ENCODE data around the gene ZNF565. TPM values are rescaled to one million over a fixed set of nuclear protein-coding genes. Genes with fewer than 3 reads are reported as not detected.
A peak's percentile ranks its signal among the peaks of the same experiment; 100 is the strongest.
"Not testable (repeated sequence)": the region's sequence is repeated elsewhere in the genome, so short reads cannot be mapped to it uniquely, and the experiment has no call there.

The ZNF565 gene
- total and polyA plus RNA-seq, 7 experiments from 2014 or later = 2.7 to 11.6 (median 7.8) TPM

DNA sequence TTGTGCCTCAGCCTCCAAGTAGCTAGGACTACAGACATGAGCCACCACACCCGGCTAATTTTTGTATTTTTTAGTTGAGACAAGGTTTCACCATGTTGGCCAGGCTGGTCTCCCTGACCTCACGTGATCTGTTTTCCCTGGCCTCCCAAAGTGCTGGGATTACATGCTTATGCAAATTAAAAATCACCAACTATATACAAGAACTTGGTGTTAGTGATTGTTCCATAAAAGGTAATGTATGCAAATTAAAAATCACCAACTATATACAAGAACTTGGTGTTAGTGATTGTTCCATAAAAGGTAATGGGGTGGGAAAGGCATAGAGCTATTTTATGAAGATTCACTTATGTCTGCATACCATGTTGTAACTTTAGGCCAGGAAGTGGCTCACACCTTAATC lies 35.4 kb downstream of the ZNF565 start:
- H3K9me3 Mint-ChIP-seq; H3K27ac ChIP-seq (ENCODE audit: low read depth, low read length); H3K27me3 Mint-ChIP-seq; H3K27me3 ChIP-seq (ENCODE audit: control insufficient read depth in 2 of 2, insufficient read depth in 2 of 2, low read length in 2 of 2); H3K9me3 ChIP-seq (ENCODE audit: control insufficient read depth in 2 of 3, low read length in 3 of 3); H3K4me1 ChIP-seq (ENCODE audit: control insufficient read depth in 2 of 2, insufficient read depth in 2 of 2, low read length in 2 of 2); DNase-seq; H3K4me1 Mint-ChIP-seq; POLR2A ChIA-PET; H3K4me3 ChIP-seq (ENCODE audit: low read length); ATAC-seq; H3K4me3 Mint-ChIP-seq; intact Hi-C loops (cut with micrococcal nuclease); CTCF ChIA-PET: not testable (repeated sequence)
- H3K36me3 ChIP-seq (ENCODE audit: control insufficient read depth in 2 of 3, insufficient read depth in 3 of 3, low read length in 3 of 3) = peaks cover 0 to 13% (median 0%) of the 10 kb centered on the region in 3 experiments
- Mint-ChIP-seq H3K36me3 (peaks cover 0 to 12% (median 6%) of the 10 kb centered on the region in 5 donors), H3K27ac (peak overlapping the region in 1 of 9 donors; percentile 36)

DNA sequence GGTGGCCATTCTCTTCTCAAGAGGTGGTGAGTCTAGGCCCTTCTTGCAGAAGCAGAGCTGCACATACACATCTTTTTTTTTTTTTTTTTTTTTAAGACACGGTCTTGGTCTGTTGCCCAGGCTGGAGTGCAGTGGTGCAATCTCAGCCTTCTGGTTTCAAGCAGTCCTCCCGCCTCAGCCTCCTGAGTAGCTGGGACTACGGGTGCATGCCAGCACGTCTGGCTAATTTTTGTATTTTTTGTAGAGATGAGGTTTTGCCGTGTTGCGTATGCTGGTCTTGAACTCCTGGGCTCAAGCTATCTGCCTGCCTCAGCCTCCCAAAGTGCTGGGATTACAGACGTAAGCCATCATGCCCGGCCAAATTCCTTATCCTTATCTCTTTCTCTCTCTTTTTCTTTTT lies 40.6 kb downstream of the ZNF565 start:
- H3K4me3 Mint-ChIP-seq; H3K36me3 Mint-ChIP-seq; H3K9me3 ChIP-seq (ENCODE audit: control insufficient read depth in 2 of 3, low read length in 3 of 3); H3K27ac ChIP-seq (ENCODE audit: low read depth, low read length); ATAC-seq; H3K4me1 Mint-ChIP-seq; H3K27me3 ChIP-seq (ENCODE audit: control insufficient read depth in 2 of 2, insufficient read depth in 2 of 2, low read length in 2 of 2); H3K4me3 ChIP-seq (ENCODE audit: low read length); H3K27ac Mint-ChIP-seq; H3K4me1 ChIP-seq (ENCODE audit: control insufficient read depth in 2 of 2, insufficient read depth in 2 of 2, low read length in 2 of 2); H3K36me3 ChIP-seq (ENCODE audit: control insufficient read depth in 2 of 3, insufficient read depth in 3 of 3, low read length in 3 of 3); H3K9me3 Mint-ChIP-seq; H3K27me3 Mint-ChIP-seq; DNase-seq: not testable (repeated sequence)
- intact Hi-C loops (cut with micrococcal nuclease) = loop anchor here in 1 of 2 donors (5.0 kb wide), 1 partner anchor 482 kb away; no protein-coding TSS in a partner anchor
- ChIA-PET CTCF (interaction anchor here (7.9 kb wide), 1 partner anchor 46 kb away, joined by 100 read pairs; no protein-coding TSS in a partner anchor), POLR2A (interaction anchor here (0.5 kb wide), 1 partner anchor 738 kb away, joined by 5 read pairs; no protein-coding TSS in a partner anchor)

- DNase-seq (no peak), ATAC-seq (no peak)
- Mint-ChIP-seq H3K9me3 (no peaks in the 10 kb centered on the region), H3K27ac (no peak overlapping the region), H3K4me1 (peaks cover 0 to 5% (median 0%) of the 10 kb centered on the region in 7 donors), H3K4me3 (no peak overlapping the region), H3K36me3 (no peaks in the 10 kb centered on the region), H3K27me3 (no peaks in the 10 kb centered on the region)
- Histone ChIP-seq H3K27ac (ENCODE audit: low read depth, low read length) (no peak overlapping the region), H3K36me3 (ENCODE audit: control insufficient read depth in 2 of 3, insufficient read depth in 3 of 3, low read length in 3 of 3) (no peaks in the 10 kb centered on the region), H3K27me3 (ENCODE audit: control insufficient read depth in 2 of 2, insufficient read depth in 2 of 2, low read length in 2 of 2) (no peaks in the 10 kb centered on the region), H3K4me3 (ENCODE audit: low read length) (no peak overlapping the region), H3K9me3 (ENCODE audit: control insufficient read depth in 2 of 3, low read length in 3 of 3) (no peaks in the 10 kb centered on the region), H3K4me1 (ENCODE audit: control insufficient read depth in 2 of 2, insufficient read depth in 2 of 2, low read length in 2 of 2) (no peaks in the 10 kb centered on the region)
- ChIA-PET POLR2A (no interaction called here), CTCF (interaction anchor here (0.7 to 7.9 kb wide), 2 partner anchors 45 to 204 kb away, joined by 3 to 100 read pairs; no protein-coding TSS in a partner anchor)
- intact Hi-C loops (cut with micrococcal nuclease) = loop anchor here in 1 of 2 donors (5.0 kb wide), 1 partner anchor 481 kb away; no protein-coding TSS in a partner anchor
These were observed 41.6 kb downstream of the ZNF565 start for GRCh38 chr19:36172852-36173251.

- Mint-ChIP-seq H3K27me3 (no peaks in the 10 kb centered on the region), H3K4me1 (peaks cover 0 to 5% (median 0%) of the 10 kb centered on the region in 7 donors), H3K4me3 (no peak overlapping the region), H3K36me3 (no peaks in the 10 kb centered on the region), H3K27ac (peak overlapping the region in 2 of 9 donors; percentile 6 to 18), H3K9me3 (no peaks in the 10 kb centered on the region)
- H3K4me1 ChIP-seq (ENCODE audit: control insufficient read depth in 2 of 2, insufficient read depth in 2 of 2, low read length in 2 of 2) = no peaks in the 10 kb centered on the region
- DNase-seq = no peak
- H3K27ac ChIP-seq (ENCODE audit: low read depth, low read length) = no peak overlapping the region
- H3K27me3 ChIP-seq (ENCODE audit: control insufficient read depth in 2 of 2, insufficient read depth in 2 of 2, low read length in 2 of 2) = no peaks in the 10 kb centered on the region
- intact Hi-C loops (cut with micrococcal nuclease) = loop anchor here in 1 of 2 donors (2.0 kb wide), 1 partner anchor 44 kb away; no protein-coding TSS in a partner anchor
- no peaks in the 10 kb centered on the region for H3K36me3 ChIP-seq (ENCODE audit: control insufficient read depth in 2 of 3, insufficient read depth in 3 of 3, low read length in 3 of 3)
- ATAC-seq = no peak
- H3K9me3 ChIP-seq (ENCODE audit: control insufficient read depth in 2 of 3, low read length in 3 of 3) = no peaks in the 10 kb centered on the region
- no peak overlapping the region for H3K4me3 ChIP-seq (ENCODE audit: low read length)
- POLR2A ChIA-PET = interaction anchor here (1.9 kb wide), 1 partner anchor 41 kb away, joined by 13 read pairs; no protein-coding TSS in a partner anchor
- CTCF ChIA-PET = interaction anchor here (0.9 to 7.9 kb wide), 4 partner anchors 16 to 115 kb away, joined by 3 to 100 read pairs (median 5); partner anchors contain the start of genes COX7A1 and THAP8
These were observed 45.2 kb downstream of the ZNF565 start for GRCh38 chr19:36169084-36169760.

DNA sequence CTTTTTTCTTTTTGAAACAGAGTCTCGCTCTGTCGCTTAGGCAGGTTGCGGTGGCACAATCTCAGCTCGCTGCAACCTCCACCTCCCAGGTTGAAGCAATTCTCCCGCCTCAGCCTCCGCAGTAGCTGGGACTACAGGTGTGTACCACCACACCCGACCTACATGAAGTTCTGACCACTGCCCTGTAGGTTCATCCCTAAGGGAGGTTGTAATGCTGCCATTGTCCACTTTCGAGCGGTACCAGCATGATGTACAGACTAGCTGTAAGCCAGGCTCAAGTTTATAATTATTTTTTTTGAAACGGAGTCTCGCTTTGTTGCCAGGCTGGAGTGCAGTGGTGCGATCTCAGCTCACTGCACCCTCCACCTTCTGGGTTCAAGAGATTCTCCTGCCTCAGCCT lies 50.7 kb downstream of the ZNF565 start:
- H3K4me1 ChIP-seq (ENCODE audit: control insufficient read depth in 2 of 2, insufficient read depth in 2 of 2, low read length in 2 of 2) = no peaks in the 10 kb centered on the region
- intact Hi-C loops (cut with micrococcal nuclease) = no loop called here
- DNase-seq = no peak
- no peaks in the 10 kb centered on the region for H3K36me3 ChIP-seq (ENCODE audit: control insufficient read depth in 2 of 3, insufficient read depth in 3 of 3, low read length in 3 of 3)
- Mint-ChIP-seq H3K4me3 (no peak overlapping the region), H3K27ac (no peak overlapping the region), H3K36me3 (peaks cover 0 to 5% (median 0%) of the 10 kb centered on the region in 5 donors), H3K27me3 (no peaks in the 10 kb centered on the region), H3K4me1 (no peaks in the 10 kb centered on the region), H3K9me3 (no peaks in the 10 kb centered on the region)
- POLR2A ChIA-PET = interaction anchor here (0.6 kb wide), 1 partner anchor 407 kb away, joined by 5 read pairs; no protein-coding TSS in a partner anchor
- CTCF ChIA-PET = no interaction called here
- no peak for ATAC-seq
- no peak overlapping the region for H3K27ac ChIP-seq (ENCODE audit: low read depth, low read length)
- H3K9me3 ChIP-seq (ENCODE audit: control insufficient read depth in 2 of 3, low read length in 3 of 3) = no peaks in the 10 kb centered on the region
- no peaks in the 10 kb centered on the region for H3K27me3 ChIP-seq (ENCODE audit: control insufficient read depth in 2 of 2, insufficient read depth in 2 of 2, low read length in 2 of 2)
- no peak overlapping the region for H3K4me3 ChIP-seq (ENCODE audit: low read length)

- intact Hi-C loops (cut with micrococcal nuclease) = no loop called here
- H3K36me3 Mint-ChIP-seq = peaks cover 0 to 5% (median 0%) of the 10 kb centered on the region in 5 donors
- DNase-seq (no peak), ATAC-seq (no peak)
- peak overlapping the region in 1 of 9 donors; percentile 21 for H3K27ac Mint-ChIP-seq
- no peaks in the 10 kb centered on the region for H3K27me3 Mint-ChIP-seq
- no peaks in the 10 kb centered on the region for H3K9me3 Mint-ChIP-seq
- Histone ChIP-seq H3K36me3 (ENCODE audit: control insufficient read depth in 2 of 3, insufficient read depth in 3 of 3, low read length in 3 of 3) (no peaks in the 10 kb centered on the region), H3K9me3 (ENCODE audit: control insufficient read depth in 2 of 3, low read length in 3 of 3) (no peaks in the 10 kb centered on the region), H3K27me3 (ENCODE audit: control insufficient read depth in 2 of 2, insufficient read depth in 2 of 2, low read length in 2 of 2) (no peaks in the 10 kb centered on the region), H3K4me1 (ENCODE audit: control insufficient read depth in 2 of 2, insufficient read depth in 2 of 2, low read length in 2 of 2) (no peaks in the 10 kb centered on the region), H3K4me3 (ENCODE audit: low read length) (no peak overlapping the region), H3K27ac (ENCODE audit: low read depth, low read length) (no peak overlapping the region)
- H3K4me3 Mint-ChIP-seq = no peak overlapping the region
- POLR2A ChIA-PET = no interaction called here
- CTCF ChIA-PET = no interaction called here
- no peaks in the 10 kb centered on the region for H3K4me1 Mint-ChIP-seq
These were observed 53.5 kb downstream of the ZNF565 start for GRCh38 chr19:36160821-36161596.
